ENCODE results near the gene ULK4.
"Not testable (repeated sequence)": the region's sequence is repeated elsewhere in the genome, so short reads cannot be mapped to it uniquely, and the experiment has no call there.

Gene ULK4

DNA sequence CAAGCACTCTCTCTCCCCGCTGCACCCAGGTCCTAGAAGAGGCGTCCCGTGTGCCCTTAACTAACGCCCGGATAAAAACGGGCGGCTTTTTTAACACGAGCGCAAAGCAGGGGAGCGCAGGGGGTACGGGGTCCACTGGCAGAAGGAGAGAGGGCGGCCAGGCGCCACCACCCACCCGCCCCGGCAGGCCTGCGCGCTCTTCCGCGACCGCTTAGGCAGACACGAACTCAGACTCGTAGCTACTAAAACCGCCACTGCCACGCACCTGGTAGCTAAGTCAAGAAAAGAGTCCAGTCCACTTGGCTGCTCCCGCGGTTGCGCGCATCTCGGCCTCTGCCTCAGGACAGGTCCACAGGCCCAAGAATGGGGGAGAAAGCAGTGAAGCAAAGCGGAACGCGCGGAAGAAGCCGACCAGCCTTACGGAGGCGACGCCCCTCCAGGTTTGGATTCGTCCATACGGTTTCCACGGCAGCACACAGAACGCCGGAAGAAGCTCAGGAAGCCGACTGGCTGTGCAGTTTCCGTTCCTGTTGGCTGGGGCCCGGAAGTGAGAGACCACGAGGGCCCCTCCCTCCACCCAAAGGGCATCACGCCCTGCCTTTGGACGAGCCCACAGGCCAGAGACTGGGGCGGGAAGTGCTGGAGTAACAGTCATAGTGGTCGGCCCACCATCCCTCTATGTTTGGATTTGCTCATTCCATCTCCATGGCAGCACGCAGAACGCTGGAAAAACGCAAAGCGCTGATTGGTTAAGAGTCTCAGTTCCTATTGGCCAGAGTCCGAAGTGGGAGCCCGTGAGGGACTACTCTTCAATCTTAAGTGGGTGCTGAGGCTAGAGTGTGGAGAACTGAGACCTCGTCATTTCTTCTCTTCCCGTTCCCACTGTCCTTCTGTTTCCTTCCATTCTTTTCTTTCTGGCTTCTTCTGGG is at the start of gene ULK4:
Gene ULK4 (minus strand): TSS at position 353 of the 929 bp plus-strand sequence. CDS start 7,344 bp downstream, outside the sequence.
- DNase-seq (ENCODE audit: low read depth in 2 of 2) = peak; percentile 86 to 91

GRCh38 chr3:42010530-42010929 is 48.6 kb upstream of the ULK4 start:
- DNase-seq (ENCODE audit: low read depth in 2 of 2) = no peak

GRCh38 chr3:42009456-42009855 is 47.6 kb upstream of the ULK4 start:
- DNase-seq (ENCODE audit: low read depth in 2 of 2) = no peak

DNA sequence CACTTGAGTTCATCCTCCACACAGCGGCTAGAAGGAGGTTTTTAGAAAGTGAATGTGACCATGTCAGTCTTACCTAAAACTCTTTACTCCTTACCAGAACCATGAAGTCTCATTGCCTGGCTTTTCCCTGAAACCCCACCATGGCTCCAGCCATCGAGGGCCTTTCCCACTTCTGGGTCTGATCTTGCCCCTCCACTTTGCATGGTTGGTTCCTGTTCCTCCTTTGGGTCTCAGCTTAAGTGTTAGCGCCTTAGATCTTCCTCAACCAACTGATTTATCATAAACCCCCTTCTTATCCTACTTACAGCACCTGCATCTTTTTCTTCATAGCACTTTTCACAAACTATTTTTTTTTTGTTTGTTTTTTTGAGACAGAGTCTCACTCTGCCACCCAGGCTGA is 45.9 kb upstream of the ULK4 start:
- no peak for DNase-seq (ENCODE audit: low read depth in 2 of 2)

- no peak for DNase-seq (ENCODE audit: low read depth in 2 of 2)
Observed at GRCh38 chr3:42005401-42005800, 43.5 kb upstream of the ULK4 start.

DNA sequence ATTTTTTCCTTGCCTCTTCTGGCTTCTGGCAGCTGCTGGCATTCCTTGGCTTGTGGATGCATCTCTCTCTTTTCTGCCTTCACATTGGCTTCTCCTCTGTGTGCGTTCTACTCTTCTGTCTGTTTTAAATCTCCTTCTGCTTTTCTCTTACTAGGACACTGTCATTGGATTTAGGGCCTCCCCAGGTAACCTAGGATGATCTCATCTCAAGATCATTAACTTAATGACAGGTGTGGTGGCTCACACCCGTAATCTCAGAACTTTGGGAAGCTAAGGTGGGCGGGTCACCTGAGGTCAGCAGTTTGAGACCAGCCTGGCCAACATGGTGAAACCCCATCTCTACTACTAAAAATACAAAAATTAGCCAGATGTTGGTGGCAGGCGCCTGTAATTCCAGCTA is 40.9 kb upstream of the ULK4 start:
- DNase-seq (ENCODE audit: low read depth in 2 of 2) = no peak

DNA sequence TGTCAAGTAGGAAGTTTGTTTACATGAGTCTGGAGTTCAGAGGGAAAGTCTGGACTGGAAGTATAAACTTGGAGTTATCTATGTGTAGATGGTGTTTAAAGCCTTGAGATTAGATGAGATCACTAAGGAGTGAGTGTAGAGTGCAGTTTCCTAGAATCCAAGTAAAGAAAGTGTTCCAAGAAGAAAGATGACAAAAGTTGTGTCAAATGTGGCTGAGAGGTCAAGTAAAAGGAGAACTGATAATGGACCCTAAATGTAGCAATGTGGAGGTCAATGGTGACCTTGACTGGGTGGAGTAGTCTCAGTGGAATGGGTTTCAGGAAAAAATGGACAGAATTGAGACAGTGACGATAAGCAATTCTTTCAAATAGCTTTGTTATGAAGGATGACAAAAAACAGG is 39.9 kb upstream of the ULK4 start:
- DNase-seq (ENCODE audit: low read depth in 2 of 2) = no peak

- DNase-seq (ENCODE audit: low read depth in 2 of 2) = no peak
Observed at GRCh38 chr3:41999909-42000308, 38.0 kb upstream of the ULK4 start.

GRCh38 chr3:41997702-41998550 is 36.0 kb upstream of the ULK4 start:
- DNase-seq (ENCODE audit: low read depth in 2 of 2) = no peak

DNA sequence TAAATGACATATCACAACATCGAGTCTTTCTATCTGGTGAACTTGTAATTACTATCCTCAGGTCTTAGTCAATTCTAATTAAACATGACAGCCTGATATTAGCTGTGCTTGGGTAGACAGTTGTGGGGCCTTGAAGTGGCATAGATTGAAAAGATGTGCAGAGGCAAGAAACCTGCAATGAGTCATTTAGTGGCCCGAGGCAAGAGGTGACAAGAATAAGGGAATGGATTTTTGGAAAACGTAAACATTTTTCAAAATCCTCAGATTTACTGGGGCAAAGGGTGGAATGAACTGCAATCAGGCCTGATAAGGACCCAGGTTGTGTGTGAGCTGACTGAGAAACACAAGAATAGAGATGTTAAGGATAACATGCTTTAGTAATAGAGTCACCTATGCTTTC is 29.5 kb upstream of the ULK4 start:
- no peak for DNase-seq (ENCODE audit: low read depth in 2 of 2)

DNA sequence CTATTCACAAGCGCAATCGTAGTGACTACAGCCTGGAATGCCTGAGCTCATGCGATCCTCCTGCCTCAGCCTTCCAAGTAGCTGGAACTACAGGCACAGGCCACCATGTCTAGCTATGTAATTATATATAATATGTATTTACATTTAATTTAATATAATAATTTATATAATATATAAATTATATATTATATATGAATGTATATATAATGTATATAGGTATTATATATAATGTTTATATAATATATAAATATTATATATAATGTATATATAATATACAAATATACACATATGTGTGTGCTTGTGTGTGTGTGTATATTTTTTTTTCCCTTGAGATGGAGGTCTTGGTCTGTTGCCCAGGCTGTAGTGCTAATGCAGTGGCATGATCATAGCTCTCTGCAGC is 27.6 kb upstream of the ULK4 start:
- no peak for DNase-seq (ENCODE audit: low read depth in 2 of 2)

DNA sequence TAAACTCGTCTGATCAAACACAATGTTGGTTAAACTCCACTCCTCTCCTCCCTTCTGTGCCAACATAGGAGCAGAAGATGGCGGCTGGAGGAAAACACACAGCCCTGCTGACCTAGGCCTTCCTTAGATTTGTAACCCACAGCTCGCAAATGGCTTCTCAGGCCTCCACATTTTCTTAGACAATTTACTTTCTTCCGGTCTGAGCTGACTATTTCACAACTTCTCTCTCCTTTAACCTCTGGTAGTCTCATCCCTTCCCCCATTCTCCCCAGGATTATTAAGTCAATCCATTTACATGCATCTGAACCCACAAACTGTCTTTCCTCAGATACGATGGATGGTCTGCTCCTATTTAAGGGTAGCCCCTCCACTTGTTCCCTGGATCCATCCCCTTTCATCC is 25.7 kb upstream of the ULK4 start:
- no peak for DNase-seq (ENCODE audit: low read depth in 2 of 2)

GRCh38 chr3:41986561-41986960 is 24.7 kb upstream of the ULK4 start:
- DNase-seq (ENCODE audit: low read depth in 2 of 2) = no peak

- no peak for DNase-seq (ENCODE audit: low read depth in 2 of 2)
Observed at GRCh38 chr3:41985018-41985417, 23.1 kb upstream of the ULK4 start.

DNA sequence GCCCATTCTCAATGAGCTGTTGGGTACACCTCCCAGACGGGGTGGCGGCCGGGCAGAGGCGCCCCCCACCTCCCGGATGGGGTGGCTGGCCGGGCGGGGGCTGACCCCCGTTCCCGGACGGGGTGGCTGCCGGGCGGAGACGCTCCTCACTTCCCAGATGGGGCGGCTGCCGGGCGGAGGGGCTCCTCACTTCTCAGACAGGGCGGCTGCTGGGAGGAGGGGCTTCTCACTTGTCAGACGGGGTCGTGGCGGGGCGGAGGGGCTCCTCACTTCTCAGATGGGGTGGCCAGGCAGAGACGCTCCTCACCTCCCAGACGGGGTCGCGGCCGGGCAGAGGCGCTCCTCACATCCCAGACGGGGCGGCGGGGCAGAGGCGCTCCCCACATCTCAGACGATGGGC is 21.2 kb upstream of the ULK4 start:
- not testable (repeated sequence) for DNase-seq (ENCODE audit: low read depth in 2 of 2)

- not testable (repeated sequence) for DNase-seq (ENCODE audit: low read depth in 2 of 2)
Observed at GRCh38 chr3:41977401-41977800, 15.5 kb upstream of the ULK4 start.

- no peak for DNase-seq (ENCODE audit: low read depth in 2 of 2)
Observed at GRCh38 chr3:41975416-41976103, 13.7 kb upstream of the ULK4 start.

GRCh38 chr3:41974223-41974622 is 12.3 kb upstream of the ULK4 start:
- no peak for DNase-seq (ENCODE audit: low read depth in 2 of 2)

DNA sequence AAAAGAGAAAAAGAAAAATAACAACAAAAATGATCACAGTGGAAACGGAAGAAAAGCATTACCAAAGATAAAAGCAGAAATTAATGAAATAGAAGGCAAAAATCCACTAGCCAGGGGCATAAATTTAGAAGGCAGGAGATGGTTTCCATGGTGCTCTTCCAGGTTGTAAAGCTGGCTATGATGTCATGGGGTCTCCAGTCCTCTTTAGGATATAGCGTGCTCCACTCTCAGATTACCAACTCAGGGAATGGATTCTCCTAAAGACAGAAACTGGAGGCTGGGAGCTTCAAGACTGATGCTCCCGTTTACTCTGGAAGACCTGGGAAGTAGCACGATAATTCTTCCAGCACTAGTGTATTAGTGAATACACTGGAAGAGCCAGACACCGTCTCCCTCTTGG is 10.9 kb upstream of the ULK4 start:
- no peak for DNase-seq (ENCODE audit: low read depth in 2 of 2)

DNA sequence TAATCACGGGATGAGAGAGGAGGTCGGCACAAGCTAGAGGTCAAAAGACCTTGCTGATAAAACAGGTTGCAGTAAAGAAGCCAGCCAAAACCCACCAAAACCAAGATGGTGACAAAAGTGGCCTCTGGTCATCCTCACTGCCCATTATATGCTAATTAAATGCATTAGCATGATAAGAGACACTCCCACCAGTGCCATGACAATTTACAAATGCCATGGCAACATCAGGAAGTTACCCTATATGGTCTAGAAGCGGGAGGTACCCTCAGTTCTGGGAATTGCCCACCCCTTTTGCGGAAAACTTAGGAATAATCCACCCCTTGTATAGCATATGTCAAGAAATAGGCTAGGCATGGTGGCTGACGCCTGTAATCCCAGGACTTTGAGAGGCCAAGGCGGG is 4.3 kb upstream of the ULK4 start:
- no peak for DNase-seq (ENCODE audit: low read depth in 2 of 2)

DNA sequence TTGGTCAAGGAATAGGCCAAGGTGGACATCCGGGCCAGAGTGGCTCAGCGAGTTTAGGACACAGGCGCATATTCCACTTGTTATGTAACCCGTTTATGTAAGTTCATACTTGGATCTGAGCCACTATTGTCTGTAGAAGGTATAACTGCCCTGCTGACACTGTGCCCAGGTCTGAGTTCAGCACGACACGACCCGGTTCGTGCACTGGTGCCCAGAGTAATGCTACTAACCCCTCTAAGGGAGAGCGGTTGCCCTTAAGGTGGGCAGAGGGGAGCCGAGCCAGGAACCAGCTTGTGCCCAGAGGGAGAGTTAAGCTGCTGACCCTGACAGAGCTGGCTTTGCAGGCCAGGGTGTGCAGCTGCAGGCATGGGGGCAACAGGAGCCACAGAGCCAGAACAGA is 1.9 kb upstream of the ULK4 start:
- no peak for DNase-seq (ENCODE audit: low read depth in 2 of 2)
